Measurements from ENCODE around the gene KRTAP5-2.

- TF ChIP-seq, protein P1, sequence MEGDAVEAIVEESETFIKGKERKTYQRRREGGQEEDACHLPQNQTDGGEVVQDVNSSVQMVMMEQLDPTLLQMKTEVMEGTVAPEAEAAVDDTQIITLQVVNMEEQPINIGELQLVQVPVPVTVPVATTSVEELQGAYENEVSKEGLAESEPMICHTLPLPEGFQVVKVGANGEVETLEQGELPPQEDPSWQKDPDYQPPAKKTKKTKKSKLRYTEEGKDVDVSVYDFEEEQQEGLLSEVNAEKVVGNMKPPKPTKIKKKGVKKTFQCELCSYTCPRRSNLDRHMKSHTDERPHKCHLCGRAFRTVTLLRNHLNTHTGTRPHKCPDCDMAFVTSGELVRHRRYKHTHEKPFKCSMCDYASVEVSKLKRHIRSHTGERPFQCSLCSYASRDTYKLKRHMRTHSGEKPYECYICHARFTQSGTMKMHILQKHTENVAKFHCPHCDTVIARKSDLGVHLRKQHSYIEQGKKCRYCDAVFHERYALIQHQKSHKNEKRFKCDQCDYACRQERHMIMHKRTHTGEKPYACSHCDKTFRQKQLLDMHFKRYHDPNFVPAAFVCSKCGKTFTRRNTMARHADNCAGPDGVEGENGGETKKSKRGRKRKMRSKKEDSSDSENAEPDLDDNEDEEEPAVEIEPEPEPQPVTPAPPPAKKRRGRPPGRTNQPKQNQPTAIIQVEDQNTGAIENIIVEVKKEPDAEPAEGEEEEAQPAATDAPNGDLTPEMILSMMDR (IDR thresholded peaks at IDR 0.05), result no peak
- TF ChIP-seq POLR2A (IDR thresholded peaks at IDR 0.05), result no peak
These were observed 25.6 kb upstream of the KRTAP5-2 start for GRCh38 chr11:1623716-1624115.
